RWPE1 (cell line): ENCODE data around the gene TYRP1.

ENCODE experiments used
- CTCF ChIA-PET: fragments of 350-600 bp; sonication (Branson Sonifier 250); formaldehyde crosslinking; extraction: SDS; loops from one replicate; lab custom pipeline; 2021; lab: Yijun Ruan, JAX
- POLR2A ChIA-PET: fragments of 400-600 bp; formaldehyde crosslinking; extraction: SDS; loops from one replicate; lab custom pipeline; 2020; ENCODE audit warnings: antibody characterized with exemption; ENCODE audit not compliant: low non-redundant PET; lab: Yijun Ruan, JAX
- DNase-seq: peaks from one replicate; pipeline ENCODE4 v3.0.0; 2012; ENCODE audit warnings: low spot score
- H3K27ac ChIP-seq: fragments of 450-650 bp; 2 replicates; pipeline ENCODE4 v1.5.1; 2017
- CTCF ChIP-seq: fragments of 450-650 bp; conservative IDR thresholded peaks from 2 replicates; pipeline ENCODE4 v1.5.1; 2017; ENCODE audit warnings: low read depth, mild to moderate bottlenecking

Gene TYRP1

GRCh38 chr9:12657233-12657632 lies 36.0 kb upstream of the TYRP1 start:
- TF ChIP-seq CTCF: no peak
- ChIA-PET CTCF (interaction anchor here (1.0 kb wide), 1 partner anchor 12 kb away, joined by 3 read pairs; no protein-coding TSS in a partner anchor), POLR2A (no interaction called here)
- H3K27ac ChIP-seq: no peak overlapping the region
- no peak for DNase-seq

- no peak for DNase-seq
- CTCF ChIA-PET: no interaction called here
- TF ChIP-seq CTCF: no peak
- H3K27ac ChIP-seq: no peak overlapping the region
- POLR2A ChIA-PET: no interaction called here
These were observed 35.2 kb upstream of the TYRP1 start for GRCh38 chr9:12657998-12658397.

GRCh38 chr9:12658531-12659209 lies 34.5 kb upstream of the TYRP1 start:
- no peak for TF ChIP-seq CTCF
- CTCF ChIA-PET: interaction anchor here (0.6 kb wide), 1 partner anchor 111 kb away, joined by 3 read pairs; no protein-coding TSS in a partner anchor
- no peak for DNase-seq
- no peak overlapping the region for H3K27ac ChIP-seq
- POLR2A ChIA-PET: no interaction called here

- CTCF ChIA-PET: interaction anchor here (0.6 kb wide), 1 partner anchor 111 kb away, joined by 3 read pairs; no protein-coding TSS in a partner anchor
- no peak for TF ChIP-seq CTCF
- DNase-seq: no peak
- POLR2A ChIA-PET: no interaction called here
- H3K27ac ChIP-seq: no peak overlapping the region
These were observed 34.0 kb upstream of the TYRP1 start for GRCh38 chr9:12659220-12659619.

GRCh38 chr9:12666813-12667212 lies 26.4 kb upstream of the TYRP1 start:
- TF ChIP-seq CTCF: no peak
- CTCF ChIA-PET: interaction anchor here (0.7 kb wide), 1 partner anchor 34 kb away, joined by 3 read pairs; no protein-coding TSS in a partner anchor
- no peak for DNase-seq
- POLR2A ChIA-PET: no interaction called here
- no peak overlapping the region for H3K27ac ChIP-seq

- no peak for TF ChIP-seq CTCF
- DNase-seq: no peak
- POLR2A ChIA-PET: interaction anchor here (0.7 kb wide), 1 partner anchor 31 kb away, joined by 3 read pairs; no protein-coding TSS in a partner anchor
- CTCF ChIA-PET: no interaction called here
- H3K27ac ChIP-seq: no peak overlapping the region
These were observed 25.3 kb upstream of the TYRP1 start for GRCh38 chr9:12667892-12668291.
